Endodermal cell (in vitro differentiated cells): ENCODE data around the gene MISFA. TPM values are rescaled to one million over a fixed set of nuclear protein-coding genes. Genes with fewer than 3 reads are reported as not detected.
"Not testable (repeated sequence)": the region's sequence is repeated elsewhere in the genome, so short reads cannot be mapped to it uniquely, and the experiment has no call there.

ENCODE experiments used
- DNase-seq: peaks from one replicate; pipeline ENCODE4 v3.0.0-alpha.2; 2017
- H3K27ac ChIP-seq: 2 replicates; pipeline ENCODE4 v1.5.1; 2013; ENCODE audit warnings: mild to moderate bottlenecking, low read depth, low read length, moderate library complexity
- H3K27me3 ChIP-seq: 2 replicates; pipeline ENCODE4 v1.6.1; 2013; ENCODE audit warnings: mild to moderate bottlenecking, low read length, moderate library complexity; ENCODE audit not compliant: insufficient read depth, control insufficient read depth, poor library complexity, severe bottlenecking
- H3K36me3 ChIP-seq: 2 replicates; pipeline ENCODE4 v1.7.0; 2013; ENCODE audit warnings: mild to moderate bottlenecking, low read length, moderate library complexity; ENCODE audit not compliant: control insufficient read depth, insufficient read depth
- H3K4me1 ChIP-seq: one replicate; pipeline ENCODE4 v1.7.0; 2013; ENCODE audit warnings: low read length; ENCODE audit not compliant: control insufficient read depth, insufficient read depth
- H3K4me3 ChIP-seq: 2 replicates; pipeline ENCODE4 v1.5.1; 2013; ENCODE audit warnings: mild to moderate bottlenecking, low read length, moderate library complexity
- H3K9ac ChIP-seq: 2 replicates; pipeline ENCODE4 v1.6.1; 2013; ENCODE audit warnings: mild to moderate bottlenecking, low read length, moderate library complexity; ENCODE audit not compliant: poor library complexity, severe bottlenecking; ENCODE audit errors: extremely low read depth
- H3K9me3 ChIP-seq: 2 replicates; pipeline ENCODE4 v1.6.1; 2013; ENCODE audit warnings: mild to moderate bottlenecking, low read length, moderate library complexity; ENCODE audit not compliant: control insufficient read depth
- H3K27ac Mint-ChIP-seq: 2 replicates; pipeline ENCODE4 v1.8.0; 2020; ENCODE audit warnings: mixed read lengths
- H3K27me3 Mint-ChIP-seq: 2 replicates; pipeline ENCODE4 v1.8.0; 2021; ENCODE audit warnings: mild to moderate bottlenecking, mixed read lengths; ENCODE audit not compliant: insufficient read depth
- H3K36me3 Mint-ChIP-seq: 2 replicates; pipeline ENCODE4 v1.8.0; 2020; ENCODE audit warnings: low read depth, mixed read lengths
- H3K4me1 Mint-ChIP-seq: 2 replicates; pipeline ENCODE4 v1.8.0; 2020; ENCODE audit warnings: mixed read lengths
- H3K4me3 Mint-ChIP-seq: 2 replicates; pipeline ENCODE4 v1.8.0; 2020; ENCODE audit warnings: mild to moderate bottlenecking, moderate library complexity, mixed read lengths
- H3K9me3 Mint-ChIP-seq: 2 replicates; pipeline ENCODE4 v1.8.0; 2020; ENCODE audit warnings: mild to moderate bottlenecking, mixed read lengths
- CTCF ChIP-seq: fragments of 200-600 bp; sonication (generic); conservative IDR thresholded peaks from 2 replicates; pipeline ENCODE4 v1.5.0; 2021; ENCODE audit warnings: antibody characterized with exemption, mild to moderate bottlenecking
- WGBS, 2 experiments: methylation state at CpG; one replicate each; pipeline versions ENCODE4 v1.1.5 to v1.1.7; 2013; ENCODE audit warnings: missing lambda C conversion rate in 2 of 2, mixed read lengths in 1 of 2; ENCODE audit not compliant: insufficient coverage in 1 of 2, insufficient read length in 1 of 2; 5-methylcytosine and 5-hydroxymethylcytosine counted together
- total RNA-seq, 2 donors: library from RNA; stranded (reverse); fragmentation: NEBNext Ultra II Directional in 1 of 2; extraction: Animal tissue kit (Norgen Biotek cat#: 25700) in 1 of 2; gene quantifications; 2 replicates in 1 of 2; 3 replicates in 1 of 2; pipeline ENCODE4 v1.2.1, GENCODE V29; 2021

MISFA gene
- total RNA-seq, 2 donors from 2014 or later = 5.3 to 6.0 TPM

GRCh38 chr11:18643034-18643433 is 43.4 kb downstream of the MISFA start:
- H3K27ac Mint-ChIP-seq, H3K9me3 ChIP-seq, H3K27ac ChIP-seq, H3K36me3 Mint-ChIP-seq, H3K4me3 Mint-ChIP-seq, H3K27me3 ChIP-seq, H3K9ac ChIP-seq, H3K9me3 Mint-ChIP-seq, H3K36me3 ChIP-seq, H3K4me1 ChIP-seq, H3K4me1 Mint-ChIP-seq, H3K4me3 ChIP-seq: not testable (repeated sequence)
- WGBS, 2 experiments = 82 to 86% methylated on average over 1 to 4 of the region's 4 CpGs
- TF ChIP-seq CTCF = peak; percentile 52
- peak; percentile 45 for DNase-seq
- peaks cover 12% of the 10 kb centered on the region for H3K27me3 Mint-ChIP-seq

GRCh38 chr11:18650353-18650752 is 50.8 kb downstream of the MISFA start:
- Histone ChIP-seq H3K4me1 (no peaks in the 10 kb centered on the region), H3K9me3 (no peaks in the 10 kb centered on the region), H3K4me3 (no peak overlapping the region), H3K36me3 (no peaks in the 10 kb centered on the region), H3K27ac (no peak overlapping the region), H3K9ac (no peak overlapping the region), H3K27me3 (no peaks in the 10 kb centered on the region)
- 80 to 100% methylated on average over 2 to 4 of the region's 4 CpGs for WGBS, 2 experiments
- DNase-seq = no peak
- Mint-ChIP-seq H3K4me3 (no peak overlapping the region), H3K9me3 (peaks cover 3% of the 10 kb centered on the region), H3K36me3 (no peaks in the 10 kb centered on the region), H3K27me3 (no peaks in the 10 kb centered on the region), H3K4me1 (peaks cover 1% of the 10 kb centered on the region), H3K27ac (no peak overlapping the region)
- TF ChIP-seq CTCF = no peak

DNA sequence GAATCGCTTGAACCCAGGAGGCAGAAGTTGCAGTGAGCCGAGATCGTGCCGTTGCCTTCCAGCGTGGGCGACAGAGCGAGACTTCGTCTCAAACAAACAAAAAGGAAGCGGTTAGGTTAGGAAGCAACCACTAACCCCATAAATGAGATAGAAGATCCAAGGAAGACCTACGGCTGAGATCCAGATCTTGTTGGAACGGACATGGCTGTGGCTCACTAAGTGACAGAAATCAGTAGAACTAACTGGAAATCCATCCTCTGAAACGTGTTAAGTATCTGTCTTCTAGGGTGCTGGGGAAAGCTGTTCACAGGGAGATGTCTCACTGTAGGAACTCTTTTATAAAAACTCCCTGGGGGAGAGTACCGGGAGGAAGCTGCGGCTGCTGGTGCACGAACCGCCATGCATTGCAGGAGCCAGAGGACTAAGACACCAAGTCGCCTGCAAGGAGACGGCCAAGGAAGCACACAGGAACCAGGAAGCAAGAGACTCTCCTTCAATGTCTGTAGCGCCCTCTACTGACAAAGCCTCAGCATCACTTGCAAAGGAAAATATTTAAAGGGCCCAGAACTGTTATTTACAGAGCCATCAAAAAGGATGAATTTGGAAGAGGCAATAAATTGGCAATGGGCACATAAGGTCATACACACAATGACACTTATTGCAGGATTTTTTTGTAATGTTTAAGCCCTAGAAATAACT is 51.4 kb downstream of the MISFA start:
- Histone ChIP-seq H3K4me3 (no peak overlapping the region), H3K27me3 (no peaks in the 10 kb centered on the region), H3K9me3 (no peaks in the 10 kb centered on the region), H3K36me3 (no peaks in the 10 kb centered on the region), H3K4me1 (no peaks in the 10 kb centered on the region), H3K9ac (no peak overlapping the region), H3K27ac (no peak overlapping the region)
- peak; percentile 79 for TF ChIP-seq CTCF
- peaks cover 3% of the 10 kb centered on the region for H3K9me3 Mint-ChIP-seq
- H3K27me3 Mint-ChIP-seq = no peaks in the 10 kb centered on the region
- no peaks in the 10 kb centered on the region for H3K36me3 Mint-ChIP-seq
- no peak overlapping the region for H3K27ac Mint-ChIP-seq
- H3K4me3 Mint-ChIP-seq = no peak overlapping the region
- DNase-seq = peak; percentile 88
- 78 to 83% methylated on average over 19 of the region's 19 CpGs for WGBS, 2 experiments
- H3K4me1 Mint-ChIP-seq = peaks cover 1% of the 10 kb centered on the region

Other genes starting within 250 kb of the MISFA start
- gene LDHA, start 205.2 kb upstream of the MISFA start, total RNA-seq = 100 to 1,000 TPM; 256 to 308 TPM
- gene LDHC, start 187.5 kb upstream of the MISFA start, total RNA-seq = under 1 TPM; 0.58 to 0.62 TPM
- gene LDHAL6A, start 143.9 kb upstream of the MISFA start, total RNA-seq = not detected
- gene TSG101, start 72.8 kb upstream of the MISFA start, total RNA-seq = 10 to 100 TPM; 56.3 to 67.4 TPM
- 10 to 100 TPM; 14.4 to 15.0 TPM for gene UEVLD, start 11.1 kb upstream of the MISFA start, total RNA-seq
- gene SPTY2D1, start 34.6 kb downstream of the MISFA start, total RNA-seq = 10 to 100 TPM; 19.3 to 22.9 TPM
- gene TMEM86A, start 99.0 kb downstream of the MISFA start, total RNA-seq = 1 to 10 TPM; 6.2 to 6.9 TPM
- gene IGSF22, start 126.4 kb downstream of the MISFA start, total RNA-seq = 1 to 10 TPM in 1 of 2 donors, under 1 TPM in 1; 0.22 to 1.6 TPM
- gene PTPN5, start 192.0 kb downstream of the MISFA start, total RNA-seq = 10 to 100 TPM; 27.6 to 51.0 TPM